HepG2 (cell line): Measurements from ENCODE around the gene MIA3.
"Not testable (repeated sequence)": the region's sequence is repeated elsewhere in the genome, so short reads cannot be mapped to it uniquely, and the experiment has no call there.

ENCODE experiments used
- CTCF ChIP-seq: sonication (generic); formaldehyde crosslinking; IDR thresholded peaks from 2 replicates; pipeline ENCODE4 v1.5.0; 2020; ENCODE audit warnings: mild to moderate bottlenecking, missing genetic modification reagents, moderate library complexity
- EZH2 ChIP-seq: conservative IDR thresholded peaks from 2 replicates; pipeline ENCODE4 v1.6.1; 2012; ENCODE audit warnings: mild to moderate bottlenecking, low read depth, low read length, moderate library complexity
- NFE2 ChIP-seq: sonication (generic); formaldehyde crosslinking; IDR thresholded peaks from 2 replicates; pipeline ENCODE4 v1.4.0; 2020; ENCODE audit warnings: missing genetic modification reagents
- POLR2A ChIP-seq, 2 experiments: IDR thresholded peaks; 2 replicates each; pipeline ENCODE4 v1.6.1; 2011; ENCODE audit warnings: low read depth in 2 of 2, low read length in 2 of 2, mild to moderate bottlenecking in 1 of 2, moderate library complexity in 1 of 2; ENCODE audit not compliant: insufficient read depth in 1 of 2
- POLR2AphosphoS5 ChIP-seq: IDR thresholded peaks from 2 replicates; pipeline ENCODE4 v1.6.1; 2012; ENCODE audit warnings: low read depth, low read length
- ZNF501 ChIP-seq: sonication (generic); formaldehyde crosslinking; IDR thresholded peaks from 2 replicates; pipeline ENCODE4 v1.5.1; 2020; ENCODE audit warnings: mild to moderate bottlenecking, moderate library complexity, missing genetic modification reagents
- ZNF749 ChIP-seq: sonication (generic); formaldehyde crosslinking; IDR thresholded peaks from 2 replicates; pipeline ENCODE4 v1.8.0; 2022; ENCODE audit warnings: mild to moderate bottlenecking, missing genetic modification reagents, moderate library complexity, borderline replicate concordance
- TF ChIP-seq, protein P1 (sequence below): sonication (generic); formaldehyde crosslinking; IDR thresholded peaks from 2 replicates; pipeline ENCODE4 v1.4.0; 2020; ENCODE audit warnings: missing genetic modification reagents
- TF ChIP-seq, protein P2 (sequence below): IDR thresholded peaks from 2 replicates; pipeline ENCODE4 v1.6.1; 2012; ENCODE audit warnings: inconsistent platforms

DNA sequence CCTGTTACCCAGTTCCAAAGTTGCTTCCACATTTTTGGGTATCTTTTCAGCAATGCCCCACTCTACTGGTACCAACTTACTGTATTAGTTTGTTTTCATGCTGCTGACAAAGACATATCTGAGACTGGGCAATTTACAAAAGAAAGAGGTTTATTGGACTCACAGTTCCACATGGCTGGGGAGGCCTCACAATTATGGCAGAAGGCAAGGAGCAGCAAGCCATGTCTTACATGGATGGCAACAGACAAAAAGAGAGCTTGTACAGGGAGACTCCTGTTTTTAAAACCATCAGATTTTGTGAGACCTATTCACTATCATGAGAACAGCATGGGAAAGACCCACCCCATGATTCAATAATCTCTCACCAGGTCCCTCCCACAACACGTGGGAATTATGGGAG lies 8.8 kb upstream of the MIA3 start:
- not testable (repeated sequence) for TF ChIP-seq POLR2A (IDR thresholded peaks at IDR 0.05; ENCODE audit: insufficient read depth in 1 of 2, low read depth in 2 of 2, low read length in 2 of 2); NFE2 (CRISPR knock-in tag); CTCF (CRISPR knock-in tag); ZNF749 (CRISPR knock-in tag); POLR2AphosphoS5; ZNF501 (CRISPR knock-in tag); EZH2
- TF ChIP-seq, protein P1, sequence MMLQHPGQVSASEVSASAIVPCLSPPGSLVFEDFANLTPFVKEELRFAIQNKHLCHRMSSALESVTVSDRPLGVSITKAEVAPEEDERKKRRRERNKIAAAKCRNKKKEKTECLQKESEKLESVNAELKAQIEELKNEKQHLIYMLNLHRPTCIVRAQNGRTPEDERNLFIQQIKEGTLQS (CRISPR knock-in tag), result not testable (repeated sequence)
- TF ChIP-seq, protein P2, sequence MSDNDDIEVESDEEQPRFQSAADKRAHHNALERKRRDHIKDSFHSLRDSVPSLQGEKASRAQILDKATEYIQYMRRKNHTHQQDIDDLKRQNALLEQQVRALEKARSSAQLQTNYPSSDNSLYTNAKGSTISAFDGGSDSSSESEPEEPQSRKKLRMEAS, result not testable (repeated sequence)
